HepG2 (cell line): ENCODE results near the gene ZNF691. TPM values are rescaled to one million over a fixed set of nuclear protein-coding genes. Genes with fewer than 3 reads are reported as not detected.
"Not testable (repeated sequence)": the region's sequence is repeated elsewhere in the genome, so short reads cannot be mapped to it uniquely, and the experiment has no call there.

Experiments used
- ATAC-seq: fragments of 200-7000 bp; cut with Tn5 transposase; 3 replicates; pipeline ENCODE4 v1.9.1; 2020; ENCODE audit warnings: mild to moderate bottlenecking, moderate library complexity
- BruUV-seq: library from RNA; stranded (reverse); fragments of 400-500 nt; replicated peaks from 2 replicates; lab custom pipeline; 2021; lab: Mats Ljungman, UMichigan
- CTCF ChIA-PET: fragments of 300-600 bp; formaldehyde crosslinking; extraction: SDS; loops from one replicate; lab custom pipeline; 2021; ENCODE audit warnings: low total read pairs, inconsistent platforms, low intra/inter-chr PET ratio; lab: Yijun Ruan, JAX
- POLR2A ChIA-PET: fragments of 350-600 bp; sonication (Branson Sonifier 250); formaldehyde crosslinking; loops from one replicate; lab custom pipeline; 2020; ENCODE audit warnings: antibody characterized with exemption, inconsistent platforms; lab: Yijun Ruan, JAX
- DNase-seq: peaks from one replicate; pipeline ENCODE4 v3.0.0-alpha.2; 2015; ENCODE audit warnings: low spot score
- FAIRE-seq: peaks from 3 replicates; lab custom pipeline; 2011; peaks lifted over from hg19 to GRCh38; lab: Jason Lieb, UNC
- H2AFZ ChIP-seq: one replicate; pipeline ENCODE4 v1.6.1; 2011; ENCODE audit warnings: low read length, inconsistent platforms
- H3K27ac ChIP-seq: fragments of 300-600 bp; 3 replicates; pipeline ENCODE4 v1.8.0; 2011; ENCODE audit warnings: mixed run types, mild to moderate bottlenecking, mixed read lengths, low read length, inconsistent platforms; ENCODE audit not compliant: insufficient read depth; ENCODE audit errors: extremely low read length
- H3K27me3 ChIP-seq, 2 experiments: fragments of 200-600 bp in 1 of 2; 2 replicates in 1 of 2; 3 replicates in 1 of 2; pipeline versions ENCODE4 v1.6.0 to v1.8.0; 2011; ENCODE audit warnings: low read length in 2 of 2, mild to moderate bottlenecking in 2 of 2, moderate library complexity in 2 of 2, inconsistent platforms in 1 of 2; ENCODE audit not compliant: insufficient read depth in 2 of 2, control insufficient read depth in 1 of 2
- H3K36me3 ChIP-seq, 2 experiments: fragments of 200-600 bp in 1 of 2; replicated peaks in 1 of 2; 2 replicates in 1 of 2; 3 replicates in 1 of 2; pipeline versions ENCODE4 v1.5.1 to v1.8.0; 2011; ENCODE audit warnings: low read length in 2 of 2, inconsistent platforms in 1 of 2; ENCODE audit not compliant: insufficient read depth in 2 of 2, control insufficient read depth in 1 of 2
- H3K4me1 ChIP-seq: 2 replicates; pipeline ENCODE4 v1.5.1; 2012; ENCODE audit warnings: low read length, inconsistent platforms; ENCODE audit not compliant: insufficient read depth
- H3K4me2 ChIP-seq: 2 replicates; pipeline ENCODE4 v1.6.0; 2011; ENCODE audit warnings: low read depth, low read length, inconsistent platforms
- H3K4me3 ChIP-seq, 3 experiments: fragments of 200-600 bp in 1 of 3; sonication (generic), shearing (Covaris generic) in 1 of 3; replicated peaks in 1 of 3; 2 replicates each; pipeline ENCODE4 v1.5.1; 2011 to 2016; ENCODE audit warnings: low read length in 3 of 3, inconsistent platforms in 2 of 3, low read depth in 2 of 3, mild to moderate bottlenecking in 2 of 3, control low read depth in 1 of 3, mixed read lengths in 1 of 3; ENCODE audit not compliant: insufficient read depth in 1 of 3
- H3K79me2 ChIP-seq: one replicate; pipeline ENCODE4 v1.6.1; 2011; ENCODE audit warnings: low read length, inconsistent platforms; ENCODE audit not compliant: insufficient read depth
- H3K9ac ChIP-seq: 2 replicates; pipeline ENCODE4 v1.6.0; 2011; ENCODE audit warnings: mild to moderate bottlenecking, low read depth, low read length, inconsistent platforms; ENCODE audit not compliant: insufficient read depth
- H3K9me3 ChIP-seq: 2 replicates; pipeline ENCODE4 v1.5.1; 2012; ENCODE audit warnings: mild to moderate bottlenecking, low read length
- H4K20me1 ChIP-seq: 2 replicates; pipeline ENCODE4 v1.6.0; 2011; ENCODE audit warnings: inconsistent platforms, mild to moderate bottlenecking, low read length, moderate library complexity; ENCODE audit not compliant: insufficient read depth
- AGO1 ChIP-seq: fragments of 200-400 bp; formaldehyde crosslinking; IDR thresholded peaks from 2 replicates; pipeline ENCODE4 v1.6.1; 2017; ENCODE audit warnings: mild to moderate bottlenecking, low read depth, low read length, moderate library complexity; ENCODE audit not compliant: poor library complexity, severe bottlenecking
- HOXA3 ChIP-seq: sonication (generic); formaldehyde crosslinking; IDR thresholded peaks from 2 replicates; pipeline ENCODE4 v1.5.0; 2020; ENCODE audit warnings: missing genetic modification reagents
- HOXA5 ChIP-seq: sonication (generic); formaldehyde crosslinking; IDR thresholded peaks from 2 replicates; pipeline ENCODE4 v1.4.0; 2020; ENCODE audit warnings: missing genetic modification reagents
- NCOA5 ChIP-seq: sonication (generic); formaldehyde crosslinking; IDR thresholded peaks from 2 replicates; pipeline ENCODE4 v1.4.0; 2020; ENCODE audit warnings: missing genetic modification reagents
- TEAD2 ChIP-seq: sonication (generic); formaldehyde crosslinking; IDR thresholded peaks from 2 replicates; pipeline ENCODE4 v1.9.0; 2021; ENCODE audit warnings: missing genetic modification reagents
- TFDP2 ChIP-seq: sonication (generic); formaldehyde crosslinking; IDR thresholded peaks from 2 replicates; pipeline ENCODE4 v1.4.0; 2020; ENCODE audit warnings: missing genetic modification reagents
- U2AF2 ChIP-seq: fragments of 200-400 bp; formaldehyde crosslinking; IDR thresholded peaks from 2 replicates; pipeline ENCODE4 v1.6.1; 2017; ENCODE audit warnings: low read depth, mild to moderate bottlenecking, low read length
- ZBTB4 ChIP-seq: sonication (generic); formaldehyde crosslinking; IDR thresholded peaks from 2 replicates; pipeline ENCODE4 v1.4.0; 2020; ENCODE audit warnings: missing genetic modification reagents, mild to moderate bottlenecking, borderline replicate concordance
- ZIK1 ChIP-seq: sonication (generic); formaldehyde crosslinking; IDR thresholded peaks from 2 replicates; pipeline ENCODE4 v1.5.0; 2020; ENCODE audit warnings: mild to moderate bottlenecking, low read depth, missing genetic modification reagents, borderline replicate concordance
- WGBS: methylation state at CpG from one replicate; pipeline ENCODE4 v1.1.6; 2017; ENCODE audit warnings: low lambda C conversion rate; 5-methylcytosine and 5-hydroxymethylcytosine counted together
- in situ Hi-C: cut with HindIII; loops from 2 replicates; pipeline ENCODE4 v1.10.0; 2017; ENCODE audit warnings: low pct_unique_long_range_greater_than_20kb; ENCODE audit not compliant: extremely low pct_ligation_motif_present
- intact Hi-C: fragments of 100-400 bp; cut with micrococcal nuclease; formaldehyde crosslinking; loops from one replicate; pipeline ENCODE4 v1.10.0; 2022; ENCODE audit not compliant: unreplicated experiment
- polyA plus RNA-seq, 8 experiments: library from polyadenylated mRNA; depleted of rRNA in 3 of 8; stranded (reverse) in 7 of 8; unstranded in 1 of 8; fragments of >200 nt; fragmentation: Illumina TruSeq in 4 of 8; extraction: Trizol in 4 of 8; gene quantifications; 2 replicates each; pipeline versions ENCODE4 v1.2.1 to v1.2.3, GENCODE V29; 2011 to 2016; ENCODE audit warnings: low read depth in 4 of 8, missing spikeins in 1 of 8, mixed read lengths in 1 of 8; ENCODE audit not compliant: insufficient read depth in 1 of 8
- total RNA-seq, 5 experiments: library from RNA; depleted of rRNA; stranded (reverse); fragments of >200 nt; fragmentation: Illumina TruSeq; extraction: Trizol; gene quantifications; 2 replicates each; pipeline ENCODE4 v1.2.3, GENCODE V29; 2016; ENCODE audit warnings: low read depth in 1 of 5

ZNF691 gene
- total and polyA plus RNA-seq, 2 of the 13 experiments (the other 11 are each of a cell fraction or from before 2014, with no cell fraction given): 7.6 to 7.8 TPM

DNA sequence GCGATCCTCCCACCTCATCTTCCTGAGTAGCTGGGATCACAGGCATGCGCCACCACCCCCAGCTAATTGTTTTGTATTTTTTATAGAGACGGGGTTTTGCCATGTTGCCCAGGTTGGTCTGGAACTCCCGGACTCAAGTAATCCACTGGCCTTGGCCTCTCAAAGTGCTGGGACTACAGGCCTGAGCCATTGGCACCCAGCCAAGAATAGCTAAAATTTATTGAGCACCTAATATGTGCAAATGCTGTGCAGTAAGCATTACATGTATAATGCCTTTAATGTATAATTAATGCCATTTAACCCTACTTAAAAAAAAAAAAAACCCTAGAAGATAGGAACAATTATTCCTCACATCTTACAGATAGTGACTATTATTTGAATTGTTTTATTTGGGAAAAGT is 42.9 kb downstream of the ZNF691 start (continued):
- no peak for TF ChIP-seq TFDP2 (CRISPR knock-in tag)
- TF ChIP-seq, all 625 proteins: peak for 0

DNA sequence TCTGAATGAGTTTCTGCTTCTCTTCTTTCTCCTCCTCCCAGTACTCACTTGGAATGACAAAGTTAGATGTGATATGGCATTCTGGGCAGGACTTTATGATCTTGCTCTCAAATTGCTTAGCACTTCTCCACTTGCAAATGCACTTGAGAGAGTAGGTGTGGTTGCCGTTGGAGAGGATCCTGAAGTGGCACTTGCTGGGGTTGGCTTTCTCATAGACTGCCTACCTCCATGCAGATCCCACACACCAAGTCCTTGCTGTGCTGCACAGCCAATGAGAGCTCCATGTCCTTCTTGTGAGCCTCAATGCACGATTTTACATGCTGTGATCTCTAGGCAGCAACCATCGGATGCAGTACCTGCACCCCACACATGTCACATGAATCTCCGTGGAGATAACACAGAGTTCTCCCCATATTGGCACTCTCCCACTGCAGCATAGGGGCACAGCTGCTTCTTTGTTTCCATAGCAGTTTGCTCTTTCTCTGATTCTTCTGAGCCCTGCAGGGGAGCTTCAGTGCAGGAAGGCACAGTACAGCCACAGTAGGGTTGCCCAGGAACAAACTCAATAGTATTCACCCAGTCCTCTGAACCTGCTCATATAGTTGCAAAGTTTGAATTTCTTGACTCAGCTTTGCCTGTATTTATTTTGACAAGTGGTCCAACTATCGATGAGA is 45.2 kb downstream of the ZNF691 start:
- H3K4me3 ChIP-seq: no peak overlapping the region
- in situ Hi-C loops (no loop called here), intact Hi-C loops (no loop called here)
- DNase-seq (no peak), FAIRE-seq (no peak), ATAC-seq (no peak)
- H3K4me2 ChIP-seq: no peak overlapping the region
- H4K20me1 ChIP-seq: no peaks in the 10 kb centered on the region
- no peak overlapping the region for H2AFZ ChIP-seq
- ChIA-PET POLR2A (no interaction called here), CTCF (no interaction called here)
- H3K36me3 ChIP-seq: no peaks in the 10 kb centered on the region
- no peak overlapping the region for H3K9ac ChIP-seq
- no peaks in the 10 kb centered on the region for H3K79me2 ChIP-seq
- WGBS: 42% methylated on average over 5 of the region's 5 CpGs
- H3K4me1 ChIP-seq: no peaks in the 10 kb centered on the region
- H3K27me3 ChIP-seq: peaks cover 5% of the 10 kb centered on the region in 2 experiments; a peak in 3 of 5 replicates
- BruUV-seq: no TSS peak
- no peaks in the 10 kb centered on the region for H3K9me3 ChIP-seq
- no peak overlapping the region for H3K27ac ChIP-seq
- TF ChIP-seq HOXA5 (CRISPR knock-in tag) (no peak), U2AF2 (no peak), NCOA5 (CRISPR knock-in tag) (no peak), ZBTB4 (CRISPR knock-in tag) (no peak), TEAD2 (CRISPR knock-in tag) (no peak), HOXA3 (CRISPR knock-in tag) (no peak), ZIK1 (CRISPR knock-in tag) (no peak), AGO1 (no peak)

DNA sequence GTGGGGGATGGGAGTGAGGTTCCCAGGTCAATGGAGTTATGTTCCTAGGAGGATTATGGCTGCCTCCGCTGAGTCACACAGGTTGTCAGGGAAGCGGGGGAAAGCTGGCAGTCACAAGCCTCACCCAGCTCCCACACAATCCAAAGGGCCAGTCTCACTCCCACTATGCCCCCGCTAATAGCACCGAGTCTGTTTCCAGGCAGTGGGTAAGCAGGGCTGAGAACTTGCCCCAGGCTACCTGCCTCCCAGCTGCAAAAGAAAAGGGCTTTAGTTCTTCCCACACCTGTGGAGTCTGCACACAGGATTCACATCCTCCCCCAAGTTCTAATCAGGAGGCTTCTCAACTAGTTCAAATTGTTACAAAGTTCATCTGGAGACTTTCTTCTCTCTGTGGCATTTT is 53.5 kb downstream of the ZNF691 start:
- H3K36me3 ChIP-seq, DNase-seq, H2AFZ ChIP-seq, ATAC-seq, CTCF ChIA-PET, intact Hi-C loops, H3K4me3 ChIP-seq, H3K4me1 ChIP-seq, H3K79me2 ChIP-seq, H3K9ac ChIP-seq, H3K9me3 ChIP-seq, H3K27ac ChIP-seq, FAIRE-seq, H4K20me1 ChIP-seq, H3K4me2 ChIP-seq, POLR2A ChIA-PET, BruUV-seq: not testable (repeated sequence)
- 13% methylated on average over 3 of the region's 4 CpGs for WGBS
- H3K27me3 ChIP-seq: peaks cover 2 to 12% of the 10 kb centered on the region in 2 experiments; a peak in 2 of 5 replicates
- in situ Hi-C loops: loop anchor here (5.0 to 25.0 kb wide), 3 partner anchors 53 to 512 kb away; partner anchors contain the start of gene ZNF691
